ENCODE measurements around the gene MACROH2A1.

The MACROH2A1 gene

GRCh38 chr5:135356522-135357318 is 42.3 kb downstream of the MACROH2A1 start:
- DNase-seq (ENCODE audit: low read depth in 3 of 3), result no peak

- no peak for DNase-seq (ENCODE audit: low read depth in 3 of 3)
Observed at GRCh38 chr5:135355169-135355568, 43.9 kb downstream of the MACROH2A1 start.

GRCh38 chr5:135353952-135354721 is 44.9 kb downstream of the MACROH2A1 start:
- no peak for DNase-seq (ENCODE audit: low read depth in 3 of 3)

DNA sequence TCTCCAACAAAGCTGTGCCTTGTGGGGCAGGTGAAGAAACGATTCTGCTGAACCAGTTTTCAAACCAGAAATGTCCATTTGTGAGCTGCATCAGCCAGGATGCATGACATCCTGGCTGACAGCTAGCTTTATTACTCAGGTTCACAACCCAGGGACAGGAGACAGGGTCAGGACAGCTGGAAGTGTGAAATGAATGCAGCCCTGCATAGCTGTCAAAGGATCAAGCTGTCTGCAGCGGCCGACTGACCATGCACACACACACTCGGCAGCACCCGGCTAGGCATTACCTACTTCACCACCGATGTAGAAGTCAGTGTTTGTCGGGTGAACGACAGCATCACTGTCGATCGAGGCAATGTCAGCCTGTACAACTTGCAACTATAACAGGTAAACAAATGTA is 48.5 kb downstream of the MACROH2A1 start:
- no peak for DNase-seq (ENCODE audit: low read depth in 3 of 3)

DNA sequence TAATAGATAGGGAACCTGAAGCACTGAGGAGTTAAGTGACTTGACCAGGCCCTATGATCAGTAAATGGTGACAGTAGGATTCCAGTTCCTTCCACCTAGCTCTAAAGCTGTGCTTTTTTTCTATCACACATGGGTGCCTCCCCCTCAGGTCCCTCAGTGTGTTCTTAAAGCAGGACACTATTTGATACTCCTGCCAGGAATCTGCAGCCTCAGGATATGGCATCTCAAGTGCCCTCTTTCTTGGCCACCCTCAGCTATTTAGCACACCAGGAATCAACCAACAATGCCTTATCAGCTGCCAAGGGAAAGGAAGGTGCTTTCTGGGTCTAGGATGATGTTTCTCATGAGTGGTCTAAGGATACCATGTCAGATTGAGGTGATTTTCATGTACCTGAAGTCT is 49.1 kb downstream of the MACROH2A1 start:
- no peak for DNase-seq (ENCODE audit: low read depth in 3 of 3)

DNA sequence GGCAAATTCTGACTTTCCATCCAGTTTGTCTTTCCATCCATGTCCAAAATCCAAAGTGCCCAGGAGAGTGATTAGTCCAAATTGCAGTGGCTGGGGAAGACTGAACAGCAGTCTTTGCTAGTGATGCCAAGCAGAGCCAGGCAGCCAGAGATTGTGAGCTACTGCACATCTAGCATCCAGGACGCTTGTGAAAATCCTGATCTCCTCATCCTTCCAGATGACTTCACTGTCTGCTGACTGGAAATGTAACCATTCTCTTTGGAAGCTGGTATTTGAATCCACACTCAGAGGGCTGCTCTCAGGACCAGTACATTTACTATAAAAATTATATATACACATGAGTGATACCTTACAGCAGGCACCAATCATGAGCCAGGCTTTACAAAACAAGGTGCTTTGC is 49.6 kb downstream of the MACROH2A1 start:
- DNase-seq (ENCODE audit: low read depth in 3 of 3), result no peak

DNA sequence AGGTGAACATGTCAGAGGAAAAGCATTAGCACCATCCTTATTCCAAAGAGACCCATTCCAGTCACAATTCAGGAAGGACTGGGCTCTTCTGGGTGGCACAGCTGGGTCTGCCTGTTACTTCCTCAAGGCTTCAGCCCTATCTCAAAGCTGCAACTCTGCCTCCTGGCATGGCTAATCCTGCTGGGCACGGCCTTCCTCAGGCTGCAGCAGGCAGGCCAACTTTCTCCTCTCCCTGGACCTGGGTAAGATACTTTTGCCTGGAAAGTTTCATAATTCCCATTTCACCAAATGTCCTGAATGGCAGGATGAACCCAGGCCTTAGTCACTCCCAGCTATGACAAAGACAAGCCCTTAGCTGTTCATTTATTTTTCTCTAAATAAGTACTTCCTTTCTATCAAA is 50.1 kb downstream of the MACROH2A1 start:
- DNase-seq (ENCODE audit: low read depth in 3 of 3), result no peak

- no peak for DNase-seq (ENCODE audit: low read depth in 3 of 3)
Observed at GRCh38 chr5:135347392-135347791, 51.6 kb downstream of the MACROH2A1 start.

GRCh38 chr5:135345956-135346731 is 52.9 kb downstream of the MACROH2A1 start:
- DNase-seq (ENCODE audit: low read depth in 3 of 3), result no peak

GRCh38 chr5:135344349-135344748 is 54.7 kb downstream of the MACROH2A1 start:
- DNase-seq (ENCODE audit: low read depth in 3 of 3), result no peak

GRCh38 chr5:135343413-135343812 is 55.6 kb downstream of the MACROH2A1 start:
- no peak for DNase-seq (ENCODE audit: low read depth in 3 of 3)

DNA sequence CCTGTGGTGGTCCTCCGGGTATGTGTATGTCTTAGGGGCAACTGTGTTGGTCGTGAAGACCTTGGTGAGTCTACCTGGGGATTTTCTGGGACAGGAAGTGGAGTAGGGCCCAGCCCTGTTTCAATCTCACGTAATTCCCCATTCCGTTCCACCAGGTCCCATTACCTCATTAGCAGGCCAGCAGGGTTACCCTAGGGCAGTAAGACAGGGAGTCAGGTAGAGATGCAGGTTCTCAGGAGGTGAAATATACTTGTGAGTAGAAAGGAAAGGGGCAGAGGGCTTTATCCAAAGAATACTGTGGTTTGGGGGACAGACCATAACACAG is 56.5 kb downstream of the MACROH2A1 start:
- DNase-seq (ENCODE audit: low read depth in 3 of 3), result no peak

DNA sequence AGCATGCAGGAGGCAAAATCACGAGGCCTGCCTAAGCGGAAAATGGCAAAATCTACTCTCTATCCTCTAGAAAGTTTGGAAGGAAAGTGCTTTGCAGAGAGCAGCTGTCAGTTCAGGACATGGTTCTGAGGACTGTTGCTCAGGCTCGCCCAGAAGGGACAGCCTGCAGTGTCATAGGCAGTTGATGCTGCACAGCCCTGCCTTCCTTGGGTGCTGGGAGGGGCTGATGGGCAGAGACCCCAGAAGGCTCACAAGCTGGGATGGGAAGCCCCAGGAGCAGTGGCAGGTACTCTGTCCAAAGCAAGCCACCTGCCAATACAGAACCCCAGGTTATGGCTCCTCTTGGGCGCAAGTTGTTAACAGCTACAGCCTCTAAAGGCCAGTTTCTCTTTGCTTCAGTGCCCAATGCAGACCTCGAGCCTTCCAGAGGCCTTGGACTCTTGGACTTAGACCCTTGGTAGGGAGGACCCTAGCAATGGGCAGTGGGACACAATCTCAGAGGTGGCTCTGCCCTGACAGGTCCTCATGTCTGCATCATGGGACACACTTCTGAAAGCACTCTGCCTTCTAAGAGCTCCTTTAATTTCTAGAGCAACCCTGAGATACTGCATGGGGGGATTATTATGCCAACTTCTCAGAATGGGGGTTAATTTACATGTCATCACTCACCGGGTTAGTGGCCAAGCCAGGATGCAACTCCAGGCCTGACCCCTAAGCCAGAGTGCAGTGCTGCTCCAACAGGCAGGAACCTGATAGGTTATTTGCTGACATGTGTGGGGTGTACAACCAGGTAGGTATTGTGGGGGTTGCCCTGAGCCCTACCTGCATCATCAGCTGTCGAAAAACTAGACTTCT is 57.1 kb downstream of the MACROH2A1 start:
- DNase-seq (ENCODE audit: low read depth in 3 of 3), result no peak

- DNase-seq (ENCODE audit: low read depth in 3 of 3), result no peak
Observed at GRCh38 chr5:135341016-135341666, 57.9 kb downstream of the MACROH2A1 start.

DNA sequence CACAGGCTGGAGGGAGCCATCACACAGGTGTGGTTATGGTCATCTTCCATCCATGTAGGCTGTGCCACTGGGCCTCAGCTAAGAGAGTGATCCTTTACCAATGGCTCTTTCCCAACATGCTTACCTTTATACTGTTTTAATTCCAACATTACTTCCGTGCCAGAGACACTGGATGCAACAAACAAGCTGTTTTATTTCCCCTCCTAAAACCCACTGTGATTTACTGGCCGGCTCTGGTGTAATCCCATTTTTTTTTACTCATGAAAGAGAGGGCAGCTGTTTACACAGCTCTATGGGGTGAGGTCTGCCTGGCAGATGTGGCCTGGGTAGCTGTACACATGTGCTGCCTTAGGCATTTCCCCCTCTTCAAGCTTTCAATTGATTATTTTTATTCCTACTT is 58.5 kb downstream of the MACROH2A1 start:
- DNase-seq (ENCODE audit: low read depth in 3 of 3), result no peak

- no peak for DNase-seq (ENCODE audit: low read depth in 3 of 3)
Observed at GRCh38 chr5:135339623-135340022, 59.4 kb downstream of the MACROH2A1 start.

GRCh38 chr5:135339189-135339588 is 59.8 kb downstream of the MACROH2A1 start:
- no peak for DNase-seq (ENCODE audit: low read depth in 3 of 3)

DNA sequence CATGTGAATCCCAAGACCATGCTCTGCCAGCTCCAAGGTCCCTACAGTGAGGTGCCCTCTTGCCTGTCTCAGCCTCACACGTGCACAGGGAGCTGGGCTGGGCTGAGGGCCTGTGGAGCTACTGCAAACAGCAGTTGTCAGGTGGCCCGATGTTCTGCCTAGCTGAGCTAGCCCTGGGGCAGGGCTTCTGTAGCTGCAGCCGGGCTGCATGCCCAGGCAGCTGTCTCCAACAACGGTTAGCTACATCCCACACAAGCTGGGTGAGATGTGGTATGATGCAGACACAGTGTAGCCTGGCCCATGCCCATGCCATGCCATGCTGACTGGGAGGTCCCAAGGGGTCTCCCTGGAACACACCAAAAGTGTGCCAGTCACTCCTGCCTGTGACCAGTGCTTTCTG is 62.0 kb downstream of the MACROH2A1 start:
- no peak for DNase-seq (ENCODE audit: low read depth in 3 of 3)

GRCh38 chr5:135335031-135335828 is 63.8 kb downstream of the MACROH2A1 start:
- no peak for DNase-seq (ENCODE audit: low read depth in 3 of 3)

All from stimulated activated CD4-positive, alpha-beta T cell treated with anti-CD3 and anti-CD28 coated beads, TNF-alpha, amount 100 ng/mL, for 4 hours (primary cell).